Measurements from ENCODE around the gene CNTNAP2. TPM values are rescaled to one million over a fixed set of nuclear protein-coding genes. Genes with fewer than 3 reads are reported as not detected.

The CNTNAP2 gene
- total and polyA plus RNA-seq, 2 of the 8 experiments (the other 6 are each of a cell fraction or from before 2014, with no cell fraction given) = 27.9 to 71.0 TPM

GRCh38 chr7:146830686-146831085, 714.1 kb downstream of the CNTNAP2 start (continued):
- TF ChIP-seq USF2 (IDR thresholded peaks at IDR 0.05; ENCODE audit: low read length) (no peak), BACH1 (IDR thresholded peaks at IDR 0.05; ENCODE audit: low read length) (no peak), KDM1A (IDR thresholded peaks at IDR 0.05; ENCODE audit: borderline replicate concordance, low read length) (no peak), CBX8 (IDR thresholded peaks at IDR 0.05; ENCODE audit: borderline replicate concordance, low read depth, low read length) (no peak)
